DND-41 (cell line): Measurements from ENCODE around the gene CASP8AP2.
"Not testable (repeated sequence)": the region's sequence is repeated elsewhere in the genome, so short reads cannot be mapped to it uniquely, and the experiment has no call there.

ENCODE experiments used
- ATAC-seq: fragments of 200-7000 bp; cut with Tn5 transposase; 3 replicates; pipeline ENCODE4 v1.9.1; 2021; ENCODE audit warnings: low read depth; ENCODE audit not compliant: insufficient read depth
- DNase-seq: peaks from one replicate; pipeline ENCODE4 v3.0.0-alpha.2; 2020
- H2AFZ ChIP-seq: 2 replicates; pipeline ENCODE4 v1.6.0; 2012; ENCODE audit warnings: low read depth, low read length
- H3K27ac ChIP-seq: 2 replicates; pipeline ENCODE4 v1.5.1; 2012; ENCODE audit warnings: low read length, inconsistent platforms
- H3K27me3 ChIP-seq: fragments of 200-600 bp; sonication (generic); 2 replicates; pipeline ENCODE4 v1.6.0; 2012; ENCODE audit warnings: low read length, mild to moderate bottlenecking, inconsistent platforms; ENCODE audit not compliant: insufficient read depth, poor library complexity
- H3K36me3 ChIP-seq: 2 replicates; pipeline ENCODE4 v1.5.1; 2012; ENCODE audit warnings: low read length, inconsistent platforms; ENCODE audit not compliant: insufficient read depth
- H3K4me1 ChIP-seq: 2 replicates; pipeline ENCODE4 v1.5.1; 2012; ENCODE audit warnings: mild to moderate bottlenecking, low read length; ENCODE audit not compliant: insufficient read depth
- H3K4me2 ChIP-seq: 2 replicates; pipeline ENCODE4 v1.6.0; 2012; ENCODE audit warnings: mild to moderate bottlenecking, moderate library complexity, low read length, inconsistent platforms; ENCODE audit not compliant: insufficient read depth
- H3K4me3 ChIP-seq, 2 experiments: fragments of 200-600 bp in 1 of 2; shearing (Covaris generic) in 1 of 2; 2 replicates each; pipeline ENCODE4 v1.5.1; 2012 to 2016; ENCODE audit warnings: inconsistent platforms in 2 of 2, low read length in 2 of 2, mild to moderate bottlenecking in 2 of 2, low read depth in 1 of 2, moderate library complexity in 1 of 2
- H3K79me2 ChIP-seq: 2 replicates; pipeline ENCODE4 v1.6.0; 2012; ENCODE audit warnings: low read length, inconsistent platforms; ENCODE audit not compliant: insufficient read depth
- H3K9ac ChIP-seq: 2 replicates; pipeline ENCODE4 v1.6.0; 2012; ENCODE audit warnings: low read depth, mild to moderate bottlenecking, inconsistent platforms, low read length, moderate library complexity
- H3K9me3 ChIP-seq: 2 replicates; pipeline ENCODE4 v1.5.1; 2012; ENCODE audit warnings: low read length, moderate library complexity, mild to moderate bottlenecking, inconsistent platforms; ENCODE audit not compliant: insufficient read depth, severe bottlenecking
- H4K20me1 ChIP-seq: 2 replicates; pipeline ENCODE4 v1.6.0; 2012; ENCODE audit warnings: low read length; ENCODE audit not compliant: insufficient read depth
- CTCF ChIP-seq: IDR thresholded peaks from 2 replicates; pipeline ENCODE4 v1.5.1; 2012; ENCODE audit warnings: borderline replicate concordance, low read length, moderate library complexity, mild to moderate bottlenecking; ENCODE audit not compliant: poor library complexity, severe bottlenecking; ENCODE audit errors: extremely low read depth
- EZH2 ChIP-seq: IDR thresholded peaks from 3 replicates; pipeline ENCODE4 v1.6.1; 2012; ENCODE audit warnings: borderline replicate concordance, low read depth, mild to moderate bottlenecking, moderate library complexity, low read length, inconsistent platforms; ENCODE audit not compliant: severe bottlenecking

CASP8AP2 gene

GRCh38 chr6:89805814-89806371, 23.8 kb upstream of the CASP8AP2 start:
- no peak overlapping the region for H3K27ac ChIP-seq
- H3K4me2 ChIP-seq = no peak overlapping the region
- peaks cover 3% of the 10 kb centered on the region; the same call in 1 of the 2 replicates for H4K20me1 ChIP-seq
- H3K9me3 ChIP-seq = no peaks in the 10 kb centered on the region
- H3K27me3 ChIP-seq = no peaks in the 10 kb centered on the region
- no peak overlapping the region for H3K9ac ChIP-seq
- no peak overlapping the region for H3K4me3 ChIP-seq
- no peaks in the 10 kb centered on the region for H3K4me1 ChIP-seq
- ATAC-seq = no peak
- H3K79me2 ChIP-seq = peaks cover 69% of the 10 kb centered on the region
- TF ChIP-seq CTCF (no peak), EZH2 (no peak)
- DNase-seq = no peak
- peaks cover 24% of the 10 kb centered on the region for H3K36me3 ChIP-seq
- no peak overlapping the region for H2AFZ ChIP-seq

DNA sequence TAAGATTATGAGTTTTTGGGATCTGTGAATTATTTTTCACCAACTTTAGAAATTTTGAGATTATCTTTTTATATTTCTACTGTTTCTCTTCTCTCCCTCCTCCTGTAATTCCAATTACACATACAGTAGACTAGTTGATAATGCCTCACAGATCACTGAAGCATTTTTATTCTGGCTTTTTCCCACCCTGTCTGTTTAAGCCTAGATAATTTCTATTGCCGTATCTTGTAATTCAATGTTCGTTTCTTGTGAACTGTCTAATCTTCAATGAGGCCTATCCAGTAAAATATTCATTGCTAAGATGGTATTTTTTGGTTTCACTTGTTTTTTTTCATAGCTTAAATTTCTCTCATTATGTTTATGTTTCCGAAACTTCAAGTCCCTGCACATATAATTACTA, 22.1 kb upstream of the CASP8AP2 start:
- peaks cover 85% of the 10 kb centered on the region for H3K79me2 ChIP-seq
- no peaks in the 10 kb centered on the region for H3K9me3 ChIP-seq
- peaks cover 9% of the 10 kb centered on the region; the same call in 1 of the 2 replicates for H3K36me3 ChIP-seq
- DNase-seq = no peak
- no peak for ATAC-seq
- H2AFZ ChIP-seq = no peak overlapping the region
- no peaks in the 10 kb centered on the region for H3K4me1 ChIP-seq
- TF ChIP-seq CTCF (no peak), EZH2 (no peak)
- no peak overlapping the region for H3K9ac ChIP-seq
- H3K4me2 ChIP-seq = no peak overlapping the region
- H4K20me1 ChIP-seq = peaks cover 9% of the 10 kb centered on the region; the same call in 1 of the 2 replicates
- no peak overlapping the region for H3K27ac ChIP-seq
- no peak overlapping the region for H3K4me3 ChIP-seq
- H3K27me3 ChIP-seq = no peaks in the 10 kb centered on the region

DNA sequence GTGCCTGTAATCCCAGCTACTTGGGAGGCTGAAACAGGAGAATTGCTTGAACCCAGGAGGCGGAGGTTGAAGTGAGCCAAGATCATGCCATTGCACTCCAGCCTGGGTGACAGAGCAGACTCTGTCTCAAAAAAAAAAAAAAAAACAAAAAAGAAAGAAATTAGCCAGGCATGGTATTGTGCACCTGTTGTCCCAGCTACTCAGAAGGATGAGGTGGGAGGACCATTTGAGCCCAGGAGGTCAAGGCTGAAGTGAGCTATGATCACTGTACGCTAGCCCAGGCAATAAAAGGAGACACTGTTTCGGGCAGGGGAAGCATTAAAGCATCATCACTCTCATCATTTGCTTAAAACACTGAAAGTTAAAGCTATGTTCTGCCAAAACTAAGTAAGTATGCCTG, 16.3 kb upstream of the CASP8AP2 start:
- not testable (repeated sequence) for DNase-seq, H2AFZ ChIP-seq, H3K27me3 ChIP-seq, ATAC-seq, H3K4me2 ChIP-seq, H3K9ac ChIP-seq, H3K36me3 ChIP-seq, H3K9me3 ChIP-seq, H3K27ac ChIP-seq, H3K4me3 ChIP-seq
- Histone ChIP-seq H3K79me2 (peaks cover 95% of the 10 kb centered on the region), H3K4me1 (peaks cover 15% of the 10 kb centered on the region), H4K20me1 (peaks cover 43% of the 10 kb centered on the region; the same call in 1 of the 2 replicates)

DNA sequence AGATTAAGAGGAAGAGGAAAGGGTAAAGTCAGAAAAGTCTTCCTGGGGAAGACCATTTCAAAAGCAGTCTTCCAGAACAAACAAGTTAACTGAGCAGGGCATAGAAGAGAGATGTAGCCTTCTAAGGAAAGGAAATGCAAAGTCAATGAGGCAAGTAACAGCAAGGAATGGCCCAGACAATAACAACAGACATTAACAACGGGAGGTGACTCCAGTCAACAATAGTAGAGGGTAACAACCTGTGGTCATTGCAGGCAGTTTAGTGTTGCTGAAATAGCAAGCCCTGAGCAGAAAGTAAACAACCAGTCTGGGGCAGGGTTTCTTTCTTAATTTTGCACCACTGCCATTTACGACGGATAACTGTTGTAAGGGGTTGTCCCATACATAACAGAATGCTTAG, 12.2 kb upstream of the CASP8AP2 start:
- Histone ChIP-seq H4K20me1 (peaks cover 34% of the 10 kb centered on the region; the same call in 1 of the 2 replicates), H3K79me2 (peaks cover 79% of the 10 kb centered on the region), H3K9ac (no peak overlapping the region), H3K36me3 (no peaks in the 10 kb centered on the region), H3K27ac (peak overlapping the region; percentile 21; the same call in 1 of the 2 replicates), H3K9me3 (no peaks in the 10 kb centered on the region), H2AFZ (no peak overlapping the region), H3K27me3 (no peaks in the 10 kb centered on the region), H3K4me3 (peak overlapping the region in 1 of 2 experiments; percentile 93; a peak in 1 of 4 replicates), H3K4me2 (peak overlapping the region; percentile 81), H3K4me1 (peaks cover 28% of the 10 kb centered on the region)
- TF ChIP-seq CTCF = no peak
- no peak for TF ChIP-seq EZH2
- ATAC-seq (no peak), DNase-seq (no peak)
